NT2/D1 (cell line): ENCODE data around the gene PCDHGB4.
A peak's percentile ranks its signal among the peaks of the same experiment; 100 is the strongest.
"Not testable (repeated sequence)": the region's sequence is repeated elsewhere in the genome, so short reads cannot be mapped to it uniquely, and the experiment has no call there.

ENCODE experiments used
- DNase-seq: peaks from one replicate; pipeline ENCODE4 v3.0.0-alpha.2; 2011; ENCODE audit warnings: low read depth, low spot score
- H3K27me3 ChIP-seq: 2 replicates; pipeline ENCODE4 v1.6.0; 2011; ENCODE audit warnings: mild to moderate bottlenecking; ENCODE audit not compliant: insufficient read length, insufficient read depth
- H3K36me3 ChIP-seq: 2 replicates; pipeline ENCODE4 v1.6.1; 2011; ENCODE audit warnings: mild to moderate bottlenecking, low read length, mixed read lengths; ENCODE audit not compliant: insufficient read depth, insufficient read length
- H3K4me1 ChIP-seq: 2 replicates; pipeline ENCODE4 v1.5.1; 2011; ENCODE audit not compliant: insufficient read depth, insufficient read length
- H3K4me3 ChIP-seq: 2 replicates; pipeline ENCODE4 v1.5.1; 2011; ENCODE audit warnings: low read depth; ENCODE audit not compliant: insufficient read length
- H3K9ac ChIP-seq: 2 replicates; pipeline ENCODE4 v1.6.0; 2011; ENCODE audit warnings: low read depth; ENCODE audit not compliant: insufficient read length
- H3K9me3 ChIP-seq: 2 replicates; pipeline ENCODE4 v1.5.1; 2011; ENCODE audit warnings: mild to moderate bottlenecking, low read length; ENCODE audit not compliant: insufficient read depth
- SUZ12 ChIP-seq: IDR thresholded peaks from 2 replicates; pipeline ENCODE4 v1.6.1; 2011; ENCODE audit not compliant: insufficient read length, insufficient read depth; ENCODE audit errors: extremely low read depth
- YY1 ChIP-seq: IDR thresholded peaks from 2 replicates; pipeline ENCODE4 v1.6.1; 2011; ENCODE audit not compliant: insufficient read length, insufficient read depth
- ZNF274 ChIP-seq: IDR thresholded peaks from 2 replicates; pipeline ENCODE4 v1.6.1; 2011; ENCODE audit warnings: mild to moderate bottlenecking, low read depth, low read length

PCDHGB4 gene

DNA sequence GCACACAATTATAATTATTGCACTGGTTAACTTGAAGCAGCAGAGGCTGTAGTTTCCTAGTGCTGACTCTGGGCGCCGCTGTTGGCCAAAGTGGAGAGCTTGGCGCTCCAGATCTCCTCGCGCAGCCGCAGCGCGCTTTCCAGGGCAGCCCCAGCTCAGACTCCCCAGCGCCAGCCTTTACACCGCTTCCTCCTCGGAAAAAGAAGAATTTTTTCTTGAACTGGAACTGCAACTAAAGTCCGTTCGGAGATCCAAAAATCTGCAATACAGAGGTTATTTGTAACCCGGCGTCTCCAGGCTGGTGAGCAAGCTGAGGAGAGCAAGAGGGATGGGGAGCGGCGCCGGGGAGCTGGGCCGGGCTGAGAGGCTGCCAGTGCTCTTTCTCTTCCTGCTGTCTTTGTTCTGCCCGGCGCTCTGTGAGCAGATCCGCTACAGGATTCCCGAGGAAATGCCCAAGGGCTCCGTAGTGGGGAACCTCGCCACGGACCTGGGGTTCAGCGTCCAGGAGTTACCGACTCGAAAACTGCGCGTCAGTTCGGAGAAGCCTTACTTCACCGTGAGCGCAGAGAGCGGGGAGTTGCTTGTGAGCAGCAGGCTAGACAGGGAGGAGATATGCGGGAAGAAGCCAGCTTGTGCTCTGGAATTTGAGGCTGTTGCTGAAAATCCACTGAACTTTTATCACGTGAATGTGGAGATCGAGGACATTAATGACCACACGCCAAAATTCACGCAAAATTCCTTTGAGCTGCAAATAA is at the start of gene PCDHGB4:
Gene PCDHGB4 (plus strand): TSS at position 142 of the 755 bp plus-strand sequence. CDS start 187 bp downstream, at position 329.
- H3K4me3 ChIP-seq, H3K9me3 ChIP-seq, H3K9ac ChIP-seq, H3K4me1 ChIP-seq, DNase-seq, H3K27me3 ChIP-seq, H3K36me3 ChIP-seq: not testable (repeated sequence)

DNA sequence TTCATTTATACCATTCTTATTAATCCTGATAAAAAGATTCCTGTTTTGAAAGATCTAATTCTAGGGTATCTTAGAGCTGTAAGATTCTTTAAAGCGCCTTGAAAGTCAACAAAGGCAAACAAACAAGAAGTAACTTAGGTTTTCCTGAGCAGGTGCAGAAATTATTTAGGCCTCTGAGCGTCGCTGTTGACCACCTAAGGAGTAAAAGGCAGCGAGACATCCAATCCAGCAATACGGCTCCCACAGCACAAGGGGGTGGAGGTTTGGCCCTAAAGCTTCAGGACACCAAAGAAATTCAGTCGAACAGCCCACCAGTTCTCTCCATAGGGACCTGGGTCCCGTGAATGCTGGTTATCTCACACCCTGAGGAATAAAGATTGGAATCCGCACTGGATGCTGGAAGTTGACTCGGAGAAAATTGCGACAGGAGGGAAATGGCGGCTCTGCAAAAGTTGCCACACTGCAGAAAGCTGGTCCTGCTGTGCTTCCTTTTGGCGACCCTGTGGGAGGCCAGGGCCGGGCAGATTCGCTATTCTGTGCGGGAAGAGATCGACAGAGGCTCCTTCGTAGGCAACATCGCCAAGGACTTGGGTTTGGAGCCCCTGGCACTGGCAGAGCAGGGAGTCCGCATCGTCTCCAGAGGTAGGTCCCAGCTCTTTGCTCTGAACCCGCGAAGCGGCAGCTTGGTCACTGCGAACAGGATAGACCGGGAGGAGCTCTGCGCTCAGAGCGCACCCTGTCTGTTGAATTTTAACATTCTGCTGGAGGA is 48.8 kb upstream of the PCDHGB4 start, which contains the start of gene PCDHGA2:
Gene PCDHGA2 (plus strand): TSS at position 223 of the 769 bp plus-strand sequence.
- Histone ChIP-seq H3K36me3 (no peaks in the 10 kb centered on the region), H3K9me3 (peaks cover 28% of the 10 kb centered on the region), H3K27me3 (no peaks in the 10 kb centered on the region), H3K4me1 (no peaks in the 10 kb centered on the region), H3K9ac (no peak within 1 kb of the TSS), H3K4me3 (no peak within 1 kb of the TSS)
- no peak for TF ChIP-seq SUZ12
- no peak for TF ChIP-seq YY1
- DNase-seq, result peak; percentile 42

DNA sequence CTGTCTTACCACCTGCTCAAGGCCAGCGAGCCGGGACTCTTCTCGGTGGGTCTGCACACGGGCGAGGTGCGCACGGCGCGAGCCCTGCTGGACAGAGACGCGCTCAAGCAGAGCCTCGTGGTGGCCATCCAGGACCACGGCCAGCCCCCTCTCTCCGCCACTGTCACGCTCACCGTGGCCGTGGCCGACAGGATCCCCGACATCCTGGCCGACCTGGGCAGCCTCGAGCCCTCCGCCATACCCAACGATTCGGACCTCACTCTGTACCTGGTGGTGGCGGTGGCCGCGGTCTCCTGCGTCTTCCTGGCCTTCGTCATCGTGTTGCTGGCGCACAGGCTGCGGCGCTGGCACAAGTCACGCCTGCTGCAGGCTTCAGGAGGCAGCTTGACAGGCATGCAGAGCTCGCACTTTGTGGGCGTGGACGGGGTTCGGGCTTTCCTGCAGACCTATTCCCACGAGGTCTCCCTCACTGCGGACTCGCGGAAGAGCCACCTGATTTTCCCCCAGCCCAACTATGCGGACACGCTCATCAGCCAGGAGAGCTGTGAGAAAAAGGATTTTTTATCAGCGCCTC is 46.6 kb upstream of the PCDHGB4 start:
- not testable (repeated sequence) for H3K36me3 ChIP-seq, H3K9ac ChIP-seq, H3K4me1 ChIP-seq, DNase-seq, H3K4me3 ChIP-seq, H3K27me3 ChIP-seq
- H3K9me3 ChIP-seq, result peaks cover 44% of the 10 kb centered on the region

GRCh38 chr5:141342773-141343172 is 44.7 kb upstream of the PCDHGB4 start:
- H3K36me3 ChIP-seq, result no peaks in the 10 kb centered on the region
- H3K4me3 ChIP-seq, result no peak overlapping the region
- DNase-seq, result no peak
- no peak overlapping the region for H3K9ac ChIP-seq
- peaks cover 44% of the 10 kb centered on the region for H3K9me3 ChIP-seq
- TF ChIP-seq YY1 (no peak), ZNF274 (no peak), SUZ12 (no peak)
- no peaks in the 10 kb centered on the region for H3K27me3 ChIP-seq
- H3K4me1 ChIP-seq, result no peaks in the 10 kb centered on the region

DNA sequence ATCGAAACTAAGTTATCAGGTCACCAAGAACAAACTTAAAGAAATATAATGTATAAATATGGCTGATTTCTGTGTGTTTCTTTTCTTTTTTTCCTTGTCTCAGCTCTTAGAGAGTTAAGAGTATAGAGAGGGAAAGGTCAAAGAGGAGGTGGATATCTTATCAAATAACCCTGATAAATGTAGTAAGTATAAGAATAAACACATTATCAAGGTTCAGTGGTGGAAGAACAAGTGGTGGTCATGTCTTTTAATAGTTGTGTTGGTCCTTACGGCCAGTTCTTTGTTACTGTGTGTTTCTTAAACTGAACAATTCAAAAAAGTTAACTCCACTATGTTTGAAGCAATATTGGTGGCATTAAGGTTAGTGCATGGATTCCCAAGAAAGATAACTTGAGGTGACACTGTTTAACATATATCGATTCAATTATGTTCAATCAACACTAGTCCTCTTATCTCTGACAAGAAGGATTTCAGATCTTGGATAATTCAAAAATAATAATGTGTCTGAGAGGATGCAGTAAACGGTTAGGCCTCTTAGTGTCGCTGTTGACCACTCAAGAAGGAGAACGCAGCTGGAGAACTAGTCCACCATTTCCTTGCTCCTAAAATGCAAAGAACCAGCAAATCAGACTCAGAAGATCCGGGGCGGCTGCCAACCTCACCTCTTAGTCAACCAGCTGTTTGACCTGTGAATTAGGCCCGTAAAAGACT is 44.1 kb upstream of the PCDHGB4 start, which contains the start of gene PCDHGA3:
Gene PCDHGA3 (plus strand): TSS at position 588 of the 711 bp plus-strand sequence. CDS start 205 bp downstream, outside the sequence.
- Histone ChIP-seq H3K27me3 (no peaks in the 10 kb centered on the region), H3K4me1 (no peaks in the 10 kb centered on the region), H3K9ac (no peak within 1 kb of the TSS), H3K36me3 (no peaks in the 10 kb centered on the region), H3K9me3 (peaks cover 43% of the 10 kb centered on the region), H3K4me3 (no peak within 1 kb of the TSS)
- TF ChIP-seq YY1 (no peak), ZNF274 (no peak), SUZ12 (no peak)
- DNase-seq, result no peak

DNA sequence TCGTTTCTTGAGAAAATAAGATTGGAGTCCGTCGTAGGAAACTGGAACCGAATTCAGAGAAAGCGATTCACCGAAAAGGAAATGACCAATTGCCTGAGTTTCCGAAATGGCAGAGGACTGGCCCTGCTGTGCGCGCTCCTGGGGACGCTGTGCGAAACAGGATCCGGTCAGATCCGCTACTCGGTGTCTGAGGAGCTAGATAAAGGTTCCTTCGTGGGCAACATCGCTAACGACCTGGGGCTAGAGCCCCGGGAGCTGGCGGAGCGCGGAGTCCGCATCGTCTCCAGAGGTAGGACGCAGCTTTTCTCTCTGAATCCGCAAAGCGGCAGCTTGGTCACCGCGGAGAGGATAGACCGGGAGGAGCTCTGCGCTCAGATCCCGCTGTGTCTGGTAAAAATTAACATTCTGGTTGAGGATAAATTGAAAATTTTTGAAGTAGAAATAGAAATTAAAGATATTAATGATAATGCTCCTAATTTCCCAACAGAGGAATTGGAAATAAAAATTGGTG is 43.5 kb upstream of the PCDHGB4 start:
- DNase-seq, result no peak
- H3K27me3 ChIP-seq, result no peaks in the 10 kb centered on the region
- no peaks in the 10 kb centered on the region for H3K4me1 ChIP-seq
- no peaks in the 10 kb centered on the region for H3K36me3 ChIP-seq
- no peak overlapping the region for H3K4me3 ChIP-seq
- H3K9ac ChIP-seq, result no peak overlapping the region
- TF ChIP-seq ZNF274 (no peak), SUZ12 (no peak), YY1 (no peak)
- H3K9me3 ChIP-seq, result peaks cover 37% of the 10 kb centered on the region

- H3K9me3 ChIP-seq, result peaks cover 24% of the 10 kb centered on the region
- no peak overlapping the region for H3K4me3 ChIP-seq
- no peaks in the 10 kb centered on the region for H3K36me3 ChIP-seq
- no peaks in the 10 kb centered on the region for H3K4me1 ChIP-seq
- no peak for TF ChIP-seq YY1
- H3K27me3 ChIP-seq, result no peaks in the 10 kb centered on the region
- no peak for DNase-seq
- H3K9ac ChIP-seq, result no peak overlapping the region
These were observed 42.2 kb upstream of the PCDHGB4 start for GRCh38 chr5:141345327-141345726.

DNA sequence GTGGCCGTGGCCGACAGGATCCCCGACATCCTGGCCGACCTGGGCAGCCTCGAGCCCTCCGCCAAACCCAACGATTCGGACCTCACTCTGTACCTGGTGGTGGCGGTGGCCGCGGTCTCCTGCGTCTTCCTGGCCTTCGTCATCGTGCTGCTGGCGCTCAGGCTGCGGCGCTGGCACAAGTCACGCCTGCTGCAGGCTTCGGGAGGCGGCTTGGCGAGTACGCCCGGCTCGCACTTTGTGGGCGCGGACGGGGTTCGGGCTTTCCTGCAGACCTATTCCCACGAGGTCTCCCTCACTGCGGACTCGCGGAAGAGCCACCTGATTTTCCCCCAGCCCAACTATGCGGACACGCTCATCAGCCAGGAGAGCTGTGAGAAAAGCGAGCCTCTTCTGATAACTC is 41.5 kb upstream of the PCDHGB4 start:
- H3K9ac ChIP-seq, H3K4me1 ChIP-seq, H3K36me3 ChIP-seq, H3K4me3 ChIP-seq, H3K27me3 ChIP-seq, DNase-seq: not testable (repeated sequence)
- H3K9me3 ChIP-seq, result peaks cover 28% of the 10 kb centered on the region
